Right lobe of liver (tissue), 4 donors: Measurements from ENCODE around the gene BTG1.

ENCODE experiments used
- POLR2A ChIP-seq: fragments of 450-650 bp; IDR thresholded peaks from one replicate; pipeline ENCODE4 v1.6.1; 2017; ENCODE audit warnings: antibody characterized with exemption, mild to moderate bottlenecking
- TF ChIP-seq, protein P1 (sequence below), 4 donors: fragments of 200-600 bp in 3 of 4; fragments of 450-650 bp in 1 of 4; IDR thresholded peaks; one replicate each; pipeline versions ENCODE4 v1.5.1 to v1.8.0; 2016 to 2022; ENCODE audit warnings: antibody characterized with exemption in 4 of 4, mild to moderate bottlenecking in 2 of 4
- donor health status: DM: no; HTN: no; CAD: no.
- donor health status: DM: no; HTN: no; CAD: no.
- donor health status: DM: no; HTN: yes; CAD: no.

DNA sequence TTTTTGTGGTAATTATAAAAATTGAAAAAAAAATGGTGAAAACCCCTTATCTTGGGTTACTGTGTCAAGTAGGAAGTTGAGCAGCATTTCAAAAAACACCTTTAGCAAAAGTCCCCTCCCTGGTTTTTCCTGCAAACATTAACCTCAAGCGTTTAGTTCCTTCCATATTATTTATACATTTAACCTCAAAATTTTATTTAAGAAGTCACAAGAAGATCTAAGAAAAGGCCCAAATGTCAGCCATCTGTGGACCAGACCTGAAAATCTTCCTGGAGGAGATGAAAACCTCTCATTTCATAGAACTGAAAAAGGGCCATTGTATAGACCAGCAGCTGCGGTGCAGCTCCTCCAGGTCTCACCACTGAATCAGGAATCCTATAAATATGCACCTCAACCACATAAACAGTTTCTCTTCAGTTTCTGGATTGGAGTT, 40.4 kb upstream of the BTG1 start:
- TF ChIP-seq, protein P1, sequence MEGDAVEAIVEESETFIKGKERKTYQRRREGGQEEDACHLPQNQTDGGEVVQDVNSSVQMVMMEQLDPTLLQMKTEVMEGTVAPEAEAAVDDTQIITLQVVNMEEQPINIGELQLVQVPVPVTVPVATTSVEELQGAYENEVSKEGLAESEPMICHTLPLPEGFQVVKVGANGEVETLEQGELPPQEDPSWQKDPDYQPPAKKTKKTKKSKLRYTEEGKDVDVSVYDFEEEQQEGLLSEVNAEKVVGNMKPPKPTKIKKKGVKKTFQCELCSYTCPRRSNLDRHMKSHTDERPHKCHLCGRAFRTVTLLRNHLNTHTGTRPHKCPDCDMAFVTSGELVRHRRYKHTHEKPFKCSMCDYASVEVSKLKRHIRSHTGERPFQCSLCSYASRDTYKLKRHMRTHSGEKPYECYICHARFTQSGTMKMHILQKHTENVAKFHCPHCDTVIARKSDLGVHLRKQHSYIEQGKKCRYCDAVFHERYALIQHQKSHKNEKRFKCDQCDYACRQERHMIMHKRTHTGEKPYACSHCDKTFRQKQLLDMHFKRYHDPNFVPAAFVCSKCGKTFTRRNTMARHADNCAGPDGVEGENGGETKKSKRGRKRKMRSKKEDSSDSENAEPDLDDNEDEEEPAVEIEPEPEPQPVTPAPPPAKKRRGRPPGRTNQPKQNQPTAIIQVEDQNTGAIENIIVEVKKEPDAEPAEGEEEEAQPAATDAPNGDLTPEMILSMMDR (IDR thresholded peaks at IDR 0.05) = no peak
- TF ChIP-seq POLR2A = no peak
